Measurements from ENCODE around the gene VSIG10L2. TPM values are rescaled to one million over a fixed set of nuclear protein-coding genes. Genes with fewer than 3 reads are reported as not detected.

VSIG10L2 gene
- total and polyA plus RNA-seq, 7 donors = 0.68 TPM; not detected in 6

DNA sequence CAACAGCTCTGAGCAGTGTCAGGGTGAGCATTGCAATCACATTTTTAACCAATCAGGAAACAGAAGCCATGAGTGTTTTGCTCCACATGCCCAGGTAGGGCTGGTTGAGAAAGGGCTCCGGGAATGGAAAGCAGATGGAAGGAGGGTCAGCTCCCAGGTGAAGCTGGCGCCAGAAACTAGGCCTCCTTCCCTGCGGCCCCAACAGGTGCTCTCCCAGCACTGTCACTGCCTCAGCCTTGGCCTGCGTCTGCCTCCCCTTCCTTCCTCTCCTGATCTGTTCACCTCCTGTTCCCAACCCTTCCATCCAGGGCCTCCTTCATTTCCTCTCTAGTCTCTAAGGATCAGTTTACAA is 4.6 kb upstream of the VSIG10L2 start:
- H3K27me3 ChIP-seq = no peaks in the 10 kb centered on the region
- H3K4me1 ChIP-seq = peaks cover 0 to 17% (median 8%) of the 10 kb centered on the region in 4 donors
- no peaks in the 10 kb centered on the region for H3K36me3 ChIP-seq
- no peaks in the 10 kb centered on the region for H3K9me3 ChIP-seq
- 89 to 90% methylated on average over 4 of the region's 4 CpGs for WGBS, 2 donors
- TF ChIP-seq, protein P1, sequence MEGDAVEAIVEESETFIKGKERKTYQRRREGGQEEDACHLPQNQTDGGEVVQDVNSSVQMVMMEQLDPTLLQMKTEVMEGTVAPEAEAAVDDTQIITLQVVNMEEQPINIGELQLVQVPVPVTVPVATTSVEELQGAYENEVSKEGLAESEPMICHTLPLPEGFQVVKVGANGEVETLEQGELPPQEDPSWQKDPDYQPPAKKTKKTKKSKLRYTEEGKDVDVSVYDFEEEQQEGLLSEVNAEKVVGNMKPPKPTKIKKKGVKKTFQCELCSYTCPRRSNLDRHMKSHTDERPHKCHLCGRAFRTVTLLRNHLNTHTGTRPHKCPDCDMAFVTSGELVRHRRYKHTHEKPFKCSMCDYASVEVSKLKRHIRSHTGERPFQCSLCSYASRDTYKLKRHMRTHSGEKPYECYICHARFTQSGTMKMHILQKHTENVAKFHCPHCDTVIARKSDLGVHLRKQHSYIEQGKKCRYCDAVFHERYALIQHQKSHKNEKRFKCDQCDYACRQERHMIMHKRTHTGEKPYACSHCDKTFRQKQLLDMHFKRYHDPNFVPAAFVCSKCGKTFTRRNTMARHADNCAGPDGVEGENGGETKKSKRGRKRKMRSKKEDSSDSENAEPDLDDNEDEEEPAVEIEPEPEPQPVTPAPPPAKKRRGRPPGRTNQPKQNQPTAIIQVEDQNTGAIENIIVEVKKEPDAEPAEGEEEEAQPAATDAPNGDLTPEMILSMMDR (IDR thresholded peaks at IDR 0.05) = no peak
- TF ChIP-seq EP300 (IDR thresholded peaks at IDR 0.05) (no peak), POLR2A (IDR thresholded peaks at IDR 0.05) (no peak), POLR2AphosphoS5 (IDR thresholded peaks at IDR 0.05) (no peak)
- H3K27ac ChIP-seq = no peak overlapping the region
- intact Hi-C loops (cut with DNase I) = loop anchor here (5.0 kb wide), 1 partner anchor 251 kb away; no protein-coding TSS in a partner anchor
- peak; percentile 53 for DNase-seq
- no peak overlapping the region for H3K4me3 ChIP-seq

DNA sequence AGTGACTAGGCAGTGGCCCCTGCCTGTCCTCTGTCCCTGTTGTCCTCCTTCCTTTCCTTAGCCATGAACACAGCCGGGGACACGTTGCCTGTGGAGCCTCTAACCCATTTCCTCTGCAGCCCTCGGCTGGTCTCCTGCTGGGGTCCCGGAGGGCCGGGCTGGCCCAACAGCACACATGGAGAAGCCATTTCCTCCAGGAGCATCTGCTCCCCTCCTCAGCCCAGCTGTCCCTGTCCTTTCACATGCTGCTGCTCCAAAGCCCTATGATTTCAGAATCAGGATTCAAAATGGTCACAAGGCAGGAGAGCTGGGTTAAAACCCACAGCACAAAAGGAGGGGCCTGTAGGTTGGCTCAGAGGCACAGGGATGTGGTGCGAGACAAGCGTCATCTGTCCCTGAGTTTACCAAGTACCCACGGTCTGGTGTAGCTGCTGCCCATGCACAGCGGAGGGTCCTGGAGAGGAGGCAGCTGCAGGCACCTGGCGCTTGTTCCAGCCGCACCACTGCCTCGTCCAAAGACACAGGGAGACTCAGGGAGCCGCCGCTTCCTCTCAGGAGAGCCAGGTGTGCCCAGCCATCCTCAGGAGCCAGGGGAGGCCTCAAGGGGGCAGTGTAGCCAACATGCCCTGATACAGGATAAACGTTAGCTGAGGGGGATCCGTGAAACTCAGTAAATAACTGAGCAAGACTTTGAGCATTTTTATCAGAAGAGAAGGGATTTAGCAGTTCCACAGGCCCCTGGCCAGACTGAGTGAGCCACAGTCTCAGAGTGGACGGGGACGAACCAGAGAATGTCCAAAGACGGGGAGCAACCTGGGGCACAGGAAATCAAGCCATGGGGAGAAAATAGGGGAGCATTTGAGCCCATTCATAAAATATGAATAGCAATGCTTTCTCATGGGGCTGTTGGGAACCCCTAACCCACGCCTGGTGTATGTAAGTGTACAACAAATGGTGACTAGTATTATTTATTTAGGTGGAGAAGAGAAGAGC is 3.9 kb upstream of the VSIG10L2 start:
- no peaks in the 10 kb centered on the region for H3K27me3 ChIP-seq
- peak; percentile 60 for DNase-seq
- H3K36me3 ChIP-seq = no peaks in the 10 kb centered on the region
- intact Hi-C loops (cut with DNase I) = loop anchor here (5.0 kb wide), 1 partner anchor 250 kb away; no protein-coding TSS in a partner anchor
- H3K27ac ChIP-seq = no peak overlapping the region
- WGBS, 2 donors = 36 to 38% methylated on average over 20 of the region's 20 CpGs
- no peak overlapping the region for H3K4me3 ChIP-seq
- peaks cover 0 to 17% (median 8%) of the 10 kb centered on the region in 4 donors for H3K4me1 ChIP-seq
- no peaks in the 10 kb centered on the region for H3K9me3 ChIP-seq
- TF ChIP-seq EP300 (IDR thresholded peaks at IDR 0.05) (no peak), POLR2AphosphoS5 (IDR thresholded peaks at IDR 0.05) (no peak), POLR2A (IDR thresholded peaks at IDR 0.05) (no peak)
- TF ChIP-seq, protein P1 (IDR thresholded peaks at IDR 0.05) = peak in 3 of 4 experiments; percentile 9 to 35 (median 26)

DNA sequence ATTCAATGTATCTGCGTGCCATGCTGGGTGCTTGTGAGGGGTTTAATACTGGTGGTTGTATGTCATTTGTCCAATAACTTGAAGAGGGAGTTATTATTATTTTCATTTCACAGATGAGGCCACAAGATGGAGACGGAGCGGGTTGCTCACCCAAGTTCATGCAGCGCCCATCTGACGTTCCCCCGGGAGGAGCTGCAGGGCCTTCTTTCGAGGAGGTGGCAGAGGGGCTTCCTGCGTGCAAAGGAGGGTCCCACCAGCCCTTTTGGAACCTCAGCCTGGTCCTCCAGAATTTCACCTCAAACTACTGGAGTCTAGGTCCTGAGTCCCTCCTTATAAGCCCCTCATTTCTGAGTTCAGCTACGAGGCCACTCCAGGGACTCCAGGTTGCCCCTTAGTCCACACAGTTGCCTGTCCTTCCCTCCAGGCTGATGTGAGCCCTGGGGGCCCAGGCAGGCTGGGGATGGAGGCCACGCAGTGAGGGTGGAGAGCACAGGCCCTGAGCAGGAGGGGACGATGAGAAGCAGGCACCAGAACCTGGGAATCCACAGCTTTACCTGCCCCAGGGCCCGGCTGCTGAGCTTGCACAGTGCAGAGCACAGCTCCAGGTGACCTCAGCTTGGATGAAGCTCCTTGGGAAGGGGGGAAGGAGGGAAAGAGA is 2.9 kb upstream of the VSIG10L2 start:
- TF ChIP-seq, protein P1 (IDR thresholded peaks at IDR 0.05) = no peak
- no peak for TF ChIP-seq EP300 (IDR thresholded peaks at IDR 0.05)
- TF ChIP-seq POLR2AphosphoS5 (IDR thresholded peaks at IDR 0.05) = no peak
- no peak for TF ChIP-seq POLR2A (IDR thresholded peaks at IDR 0.05)
- Histone ChIP-seq H3K36me3 (no peaks in the 10 kb centered on the region), H3K9me3 (no peaks in the 10 kb centered on the region), H3K4me3 (no peak overlapping the region), H3K27ac (no peak overlapping the region), H3K4me1 (peaks cover 0 to 17% (median 8%) of the 10 kb centered on the region in 4 donors), H3K27me3 (no peaks in the 10 kb centered on the region)
- intact Hi-C loops (cut with DNase I) = loop anchor here (5.0 kb wide), 1 partner anchor 249 kb away; no protein-coding TSS in a partner anchor
- DNase-seq = no peak
- WGBS, 2 donors = 91 to 92% methylated on average over 12 of the region's 12 CpGs

DNA sequence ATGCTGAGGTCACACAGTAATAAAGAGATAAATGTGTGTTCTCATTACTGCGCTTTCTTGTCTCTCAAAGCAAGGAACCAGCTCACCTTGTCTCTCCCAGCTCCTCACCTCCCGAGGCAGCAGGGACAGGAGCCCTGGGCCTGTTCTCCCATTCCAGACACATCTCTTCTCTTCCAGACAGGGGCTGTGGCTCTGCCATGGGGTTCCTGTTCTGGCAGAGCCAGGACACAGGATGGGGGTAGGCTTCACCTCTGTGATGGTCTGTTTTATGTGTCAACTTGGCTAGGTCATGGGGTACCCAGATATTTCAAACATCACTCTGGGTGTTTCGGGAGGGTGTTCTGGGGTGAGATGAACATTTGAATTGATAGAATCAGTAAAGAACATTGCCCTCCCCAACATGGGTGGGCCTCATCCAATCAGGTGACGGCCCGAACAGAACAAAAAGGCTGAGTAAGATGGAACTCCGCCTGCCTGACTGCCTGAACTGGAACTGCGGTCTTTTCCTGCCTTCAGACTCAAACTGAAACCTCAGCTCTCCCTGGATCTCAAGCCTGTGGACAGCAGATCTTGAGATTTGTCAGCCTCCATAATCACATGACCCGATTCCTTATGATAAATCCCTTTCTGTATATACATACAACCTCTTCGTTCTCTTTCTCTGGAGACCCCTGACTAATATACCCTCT is 2.0 kb upstream of the VSIG10L2 start:
- TF ChIP-seq POLR2AphosphoS5 (IDR thresholded peaks at IDR 0.05) = no peak
- TF ChIP-seq POLR2A (IDR thresholded peaks at IDR 0.05) = no peak
- TF ChIP-seq, protein P1 (IDR thresholded peaks at IDR 0.05) = no peak
- TF ChIP-seq EP300 (IDR thresholded peaks at IDR 0.05) = no peak
- H3K9me3 ChIP-seq = no peaks in the 10 kb centered on the region
- WGBS, 2 donors = 86 to 91% methylated on average over 9 of the region's 9 CpGs
- intact Hi-C loops (cut with DNase I) = loop anchor here (5.0 kb wide), 1 partner anchor 248 kb away; no protein-coding TSS in a partner anchor
- H3K36me3 ChIP-seq = no peaks in the 10 kb centered on the region
- no peak overlapping the region for H3K27ac ChIP-seq
- DNase-seq = no peak
- H3K4me3 ChIP-seq = no peak overlapping the region
- no peaks in the 10 kb centered on the region for H3K27me3 ChIP-seq
- peaks cover 0 to 11% (median 3%) of the 10 kb centered on the region in 4 donors for H3K4me1 ChIP-seq
